Suprapubic skin (tissue), 4 donors: ENCODE measurements around the gene LDLRAD4. TPM values are rescaled to one million over a fixed set of nuclear protein-coding genes. Genes with fewer than 3 reads are reported as not detected.

ENCODE experiments used
- DNase-seq, 2 donors: peaks; one replicate each; pipeline ENCODE4 v3.0.0-alpha.2; 2019; ENCODE audit warnings: low spot score in 2 of 2
- H3K27ac ChIP-seq: fragments of 200-600 bp; sonication (generic); one replicate; pipeline ENCODE4 v1.5.1; 2019
- H3K27me3 ChIP-seq: fragments of 200-600 bp; sonication (generic); one replicate; pipeline ENCODE4 v1.5.1; 2019
- H3K36me3 ChIP-seq: fragments of 200-600 bp; sonication (generic); one replicate; pipeline ENCODE4 v1.5.1; 2019
- H3K4me1 ChIP-seq: fragments of 200-600 bp; sonication (generic); one replicate; pipeline ENCODE4 v1.5.1; 2019
- H3K4me3 ChIP-seq: fragments of 200-600 bp; sonication (generic); one replicate; pipeline ENCODE4 v1.5.1; 2019; ENCODE audit warnings: mild to moderate bottlenecking
- H3K9me3 ChIP-seq: fragments of 200-600 bp; sonication (generic); one replicate; pipeline ENCODE4 v1.5.1; 2019
- EP300 ChIP-seq: sonication (generic); formaldehyde crosslinking; IDR thresholded peaks from one replicate; pipeline ENCODE4 v1.6.1; 2017; ENCODE audit warnings: antibody characterized with exemption
- POLR2A ChIP-seq, 2 donors: fragments of 450-650 bp; IDR thresholded peaks; one replicate each; pipeline ENCODE4 v1.6.1; 2017; ENCODE audit warnings: antibody characterized with exemption in 2 of 2, mild to moderate bottlenecking in 2 of 2, moderate library complexity in 2 of 2
- POLR2AphosphoS5 ChIP-seq, 3 donors: sonication (generic); formaldehyde crosslinking; IDR thresholded peaks; one replicate each; pipeline ENCODE4 v1.6.1; 2017; ENCODE audit warnings: antibody characterized with exemption in 3 of 3
- WGBS: methylation state at CpG from one replicate; pipeline ENCODE4 v1.1.5; 2018; 5-methylcytosine and 5-hydroxymethylcytosine counted together
- total RNA-seq, 4 donors: library from RNA; depleted of rRNA; stranded (reverse); fragments of >200 nt; gene quantifications; one replicate each; pipeline ENCODE4 v1.1.0, GENCODE V29; 2016
- TF ChIP-seq, protein P1 (sequence below), 2 donors: fragments of 200-600 bp in 1 of 2; fragments of 450-650 bp in 1 of 2; sonication (generic) in 1 of 2; IDR thresholded peaks; one replicate each; pipeline ENCODE4 v1.5.1; 2016 to 2019; ENCODE audit warnings: antibody characterized with exemption in 2 of 2, mild to moderate bottlenecking in 1 of 2, moderate library complexity in 1 of 2

The LDLRAD4 gene
- total RNA-seq, 4 donors from 2014 or later, result 10.1 to 31.6 (median 15.1) TPM

DNA sequence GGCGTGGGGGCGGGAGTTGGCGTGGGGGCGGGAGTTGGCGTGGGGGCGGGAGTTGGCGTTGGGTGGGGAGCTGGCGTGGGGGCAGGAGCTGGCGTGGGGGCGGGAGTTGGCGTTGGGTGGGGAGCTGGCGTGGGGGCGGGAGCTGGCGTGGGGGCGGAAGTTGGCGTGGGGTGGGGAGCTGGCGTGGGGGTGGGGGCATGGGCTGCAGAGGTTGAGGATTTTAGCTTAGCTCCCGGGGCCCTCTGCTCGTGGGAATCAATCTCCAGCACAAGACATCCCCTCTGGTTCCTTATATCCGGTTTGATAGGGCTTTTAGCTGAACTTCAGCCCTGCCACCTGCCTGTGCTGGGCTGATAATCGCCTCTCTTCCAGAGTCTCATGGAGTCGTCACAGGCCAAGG, 177.0 kb downstream of the LDLRAD4 start:
- TF ChIP-seq POLR2AphosphoS5 (IDR thresholded peaks at IDR 0.05), result no peak
- no peak for TF ChIP-seq EP300
- TF ChIP-seq, protein P1, sequence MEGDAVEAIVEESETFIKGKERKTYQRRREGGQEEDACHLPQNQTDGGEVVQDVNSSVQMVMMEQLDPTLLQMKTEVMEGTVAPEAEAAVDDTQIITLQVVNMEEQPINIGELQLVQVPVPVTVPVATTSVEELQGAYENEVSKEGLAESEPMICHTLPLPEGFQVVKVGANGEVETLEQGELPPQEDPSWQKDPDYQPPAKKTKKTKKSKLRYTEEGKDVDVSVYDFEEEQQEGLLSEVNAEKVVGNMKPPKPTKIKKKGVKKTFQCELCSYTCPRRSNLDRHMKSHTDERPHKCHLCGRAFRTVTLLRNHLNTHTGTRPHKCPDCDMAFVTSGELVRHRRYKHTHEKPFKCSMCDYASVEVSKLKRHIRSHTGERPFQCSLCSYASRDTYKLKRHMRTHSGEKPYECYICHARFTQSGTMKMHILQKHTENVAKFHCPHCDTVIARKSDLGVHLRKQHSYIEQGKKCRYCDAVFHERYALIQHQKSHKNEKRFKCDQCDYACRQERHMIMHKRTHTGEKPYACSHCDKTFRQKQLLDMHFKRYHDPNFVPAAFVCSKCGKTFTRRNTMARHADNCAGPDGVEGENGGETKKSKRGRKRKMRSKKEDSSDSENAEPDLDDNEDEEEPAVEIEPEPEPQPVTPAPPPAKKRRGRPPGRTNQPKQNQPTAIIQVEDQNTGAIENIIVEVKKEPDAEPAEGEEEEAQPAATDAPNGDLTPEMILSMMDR (IDR thresholded peaks at IDR 0.05), result no peak
- no peak for TF ChIP-seq POLR2A (IDR thresholded peaks at IDR 0.05)
- DNase-seq, result peak in 1 of 2 donors; percentile 57
- no peak overlapping the region for H3K27ac ChIP-seq
- no peak overlapping the region for H3K4me3 ChIP-seq
- no peaks in the 10 kb centered on the region for H3K36me3 ChIP-seq
- peaks cover 2% of the 10 kb centered on the region for H3K4me1 ChIP-seq
- no peaks in the 10 kb centered on the region for H3K27me3 ChIP-seq
- WGBS, result 95% methylated on average over 22 of the region's 22 CpGs
- no peaks in the 10 kb centered on the region for H3K9me3 ChIP-seq

DNA sequence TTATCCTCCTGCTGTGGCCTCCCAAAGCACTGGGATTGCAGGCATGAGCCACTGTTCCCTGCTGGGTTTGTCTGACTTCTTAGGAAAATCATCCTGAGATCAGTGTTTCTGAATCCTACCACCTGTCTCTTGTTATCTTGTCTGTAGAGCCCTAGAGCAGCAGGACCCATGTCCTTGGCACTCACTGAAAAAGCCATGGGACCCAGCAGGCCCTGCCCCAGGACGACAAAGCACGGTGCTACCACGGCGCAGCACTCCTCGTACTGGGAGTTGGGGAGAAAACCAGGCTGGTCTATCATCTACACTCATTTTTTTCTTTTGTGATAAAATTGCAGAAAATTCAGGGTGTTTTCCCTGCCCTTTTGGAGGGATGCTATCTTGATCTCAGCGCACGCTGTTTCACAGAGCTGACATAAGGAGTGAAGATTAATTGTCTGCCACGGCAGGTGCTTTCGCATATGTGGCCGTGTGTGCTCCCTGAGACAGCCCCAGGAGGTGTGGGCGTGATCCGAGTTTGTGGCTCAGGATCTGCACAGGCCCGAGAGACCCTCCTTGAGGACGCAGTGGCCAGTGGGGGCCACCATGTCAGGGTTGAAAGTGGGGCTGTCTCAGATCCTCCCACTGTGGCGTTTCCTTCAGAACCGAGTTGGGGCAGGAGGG, 179.1 kb downstream of the LDLRAD4 start:
- Histone ChIP-seq H3K4me3 (no peak overlapping the region), H3K27ac (no peak overlapping the region), H3K27me3 (no peaks in the 10 kb centered on the region), H3K9me3 (no peaks in the 10 kb centered on the region), H3K36me3 (no peaks in the 10 kb centered on the region), H3K4me1 (peaks cover 2% of the 10 kb centered on the region)
- no peak for TF ChIP-seq POLR2A (IDR thresholded peaks at IDR 0.05)
- TF ChIP-seq, protein P1 (IDR thresholded peaks at IDR 0.05), result no peak
- no peak for TF ChIP-seq POLR2AphosphoS5 (IDR thresholded peaks at IDR 0.05)
- TF ChIP-seq EP300, result no peak
- 81% methylated on average over 16 of the region's 16 CpGs for WGBS
- peak in 1 of 2 donors; percentile 45 for DNase-seq

DNA sequence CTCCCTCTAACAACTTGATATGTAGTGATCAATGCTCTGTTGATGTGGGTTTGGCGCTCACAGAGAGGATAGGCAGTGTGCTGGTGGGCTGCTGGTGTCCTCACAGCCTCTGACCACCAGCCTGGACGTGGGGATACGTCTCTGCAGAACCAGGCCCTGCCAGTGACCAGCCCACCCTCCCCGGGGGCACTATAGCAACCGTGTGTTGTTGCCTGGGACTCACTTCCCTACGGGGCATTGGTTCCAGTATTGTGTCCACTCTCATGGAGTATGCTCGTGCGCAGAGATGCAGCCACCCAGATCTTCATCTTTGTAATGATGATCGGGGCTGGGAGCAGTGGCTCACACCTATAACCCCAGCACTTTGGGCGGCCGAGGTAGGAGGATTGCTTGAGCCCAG, 180.1 kb downstream of the LDLRAD4 start:
- no peak overlapping the region for H3K27ac ChIP-seq
- DNase-seq, result peak in 1 of 2 donors; percentile 69
- no peaks in the 10 kb centered on the region for H3K36me3 ChIP-seq
- peaks cover 2% of the 10 kb centered on the region for H3K4me1 ChIP-seq
- H3K9me3 ChIP-seq, result no peaks in the 10 kb centered on the region
- no peak for TF ChIP-seq POLR2A (IDR thresholded peaks at IDR 0.05)
- TF ChIP-seq POLR2AphosphoS5 (IDR thresholded peaks at IDR 0.05), result no peak
- H3K27me3 ChIP-seq, result no peaks in the 10 kb centered on the region
- 91% methylated on average over 11 of the region's 11 CpGs for WGBS
- no peak overlapping the region for H3K4me3 ChIP-seq

DNA sequence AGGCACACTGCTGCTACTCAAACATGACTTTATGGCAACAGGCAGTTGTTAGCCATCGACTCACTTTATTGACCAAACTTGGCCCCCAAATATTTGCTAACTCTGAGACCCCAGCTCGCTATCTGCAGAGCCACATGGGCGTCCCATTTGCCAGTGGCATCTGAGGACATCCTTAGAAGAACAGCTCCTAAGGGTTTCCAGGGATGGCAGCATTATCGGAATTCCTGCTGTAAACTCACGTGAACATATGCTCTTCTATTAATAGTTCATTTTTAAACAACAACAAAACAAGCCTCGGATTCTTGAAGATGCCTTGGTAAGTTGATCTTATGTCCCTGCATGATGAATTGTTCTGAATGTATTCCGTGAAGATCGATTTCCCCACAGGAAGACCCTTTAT, 181.0 kb downstream of the LDLRAD4 start:
- H3K4me1 ChIP-seq, result peaks cover 2% of the 10 kb centered on the region
- WGBS, result 88% methylated on average over 8 of the region's 8 CpGs
- peak in 1 of 2 donors; percentile 3 for DNase-seq

DNA sequence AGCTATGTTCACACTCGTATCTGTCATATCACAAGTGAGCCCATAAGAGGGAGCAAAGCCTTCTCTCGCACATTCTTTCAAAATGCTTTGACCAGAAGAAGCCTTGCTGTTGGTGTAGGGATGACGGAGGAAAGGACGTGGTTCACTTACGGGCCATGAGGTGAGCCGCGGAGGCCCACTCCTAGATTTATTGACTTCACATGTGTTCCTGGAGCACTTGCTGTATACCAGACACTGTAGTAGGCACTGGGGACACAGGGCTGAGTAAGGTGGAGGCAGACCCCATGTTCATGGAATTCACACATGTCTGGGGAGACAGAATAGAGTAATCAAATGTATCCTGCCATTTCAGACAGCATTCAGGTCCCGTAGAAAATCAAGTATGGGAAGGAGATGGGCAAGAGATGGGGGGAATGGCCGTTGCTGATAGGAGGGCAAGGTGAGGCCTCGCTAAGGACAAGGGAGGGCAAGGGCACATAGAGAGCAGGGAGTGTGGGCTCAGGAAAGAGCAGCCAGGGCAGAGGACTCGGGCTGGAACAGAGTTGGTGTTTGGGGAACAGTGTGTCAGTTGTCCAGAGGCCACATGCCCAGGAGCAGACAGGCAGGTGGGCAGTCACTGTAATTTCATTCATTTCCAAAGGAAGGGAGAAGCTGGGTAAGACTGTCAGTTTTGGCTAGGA, 182.2 kb downstream of the LDLRAD4 start:
- WGBS, result 93% methylated on average over 11 of the region's 11 CpGs
- H3K4me3 ChIP-seq, result no peak overlapping the region
- H3K36me3 ChIP-seq, result no peaks in the 10 kb centered on the region
- DNase-seq, result peak in 1 of 2 donors; percentile 41
- H3K9me3 ChIP-seq, result no peaks in the 10 kb centered on the region
- no peaks in the 10 kb centered on the region for H3K4me1 ChIP-seq
- H3K27me3 ChIP-seq, result no peaks in the 10 kb centered on the region
- no peak overlapping the region for H3K27ac ChIP-seq
- no peak for TF ChIP-seq POLR2AphosphoS5 (IDR thresholded peaks at IDR 0.05)
- TF ChIP-seq, protein P1 (IDR thresholded peaks at IDR 0.05), result no peak
- no peak for TF ChIP-seq POLR2A (IDR thresholded peaks at IDR 0.05)
- TF ChIP-seq EP300, result no peak

More for the DNA sequence above, 181.0 kb downstream of the LDLRAD4 start:
- no peak overlapping the region for H3K4me3 ChIP-seq
- H3K9me3 ChIP-seq, result no peaks in the 10 kb centered on the region
- no peaks in the 10 kb centered on the region for H3K36me3 ChIP-seq
- no peak overlapping the region for H3K27ac ChIP-seq
- TF ChIP-seq POLR2A (IDR thresholded peaks at IDR 0.05), result no peak
- TF ChIP-seq, protein P1 (IDR thresholded peaks at IDR 0.05), result no peak
- no peak for TF ChIP-seq POLR2AphosphoS5 (IDR thresholded peaks at IDR 0.05)
- no peak for TF ChIP-seq EP300
- H3K27me3 ChIP-seq, result no peaks in the 10 kb centered on the region
